Femur (tissue), 1 donor: ENCODE data around the gene DDX27.

Experiments used
- DNase-seq: peaks from one replicate; pipeline ENCODE4 v3.0.0-alpha.2; 2017

Gene DDX27

GRCh38 chr20:49279677-49280462 is 60.7 kb downstream of the DDX27 start:
- no peak for DNase-seq

GRCh38 chr20:49280463-49281058 is 61.3 kb downstream of the DDX27 start:
- DNase-seq = no peak

GRCh38 chr20:49281059-49281912 is 62.1 kb downstream of the DDX27 start:
- no peak for DNase-seq

GRCh38 chr20:49281913-49282467 is 62.8 kb downstream of the DDX27 start:
- DNase-seq = no peak

- no peak for DNase-seq
Observed at GRCh38 chr20:49282584-49283171, 63.5 kb downstream of the DDX27 start.

GRCh38 chr20:49283176-49283702 is 64.0 kb downstream of the DDX27 start:
- no peak for DNase-seq

- no peak for DNase-seq
Observed at GRCh38 chr20:49283703-49284625, 64.7 kb downstream of the DDX27 start.

- no peak for DNase-seq
Observed at GRCh38 chr20:49284818-49285217, 65.6 kb downstream of the DDX27 start.

GRCh38 chr20:49285233-49285668 is 66.0 kb downstream of the DDX27 start:
- DNase-seq = no peak

GRCh38 chr20:49285813-49286494 is 66.7 kb downstream of the DDX27 start:
- no peak for DNase-seq

- DNase-seq = no peak
Observed at GRCh38 chr20:49286689-49287551, 67.7 kb downstream of the DDX27 start.

GRCh38 chr20:49287555-49288249 is 68.5 kb downstream of the DDX27 start:
- no peak for DNase-seq

GRCh38 chr20:49288250-49288751 is 69.1 kb downstream of the DDX27 start:
- DNase-seq = no peak

GRCh38 chr20:49288784-49289696 is 69.8 kb downstream of the DDX27 start:
- no peak for DNase-seq

- no peak for DNase-seq
Observed at GRCh38 chr20:49290608-49291191, 71.5 kb downstream of the DDX27 start.

- DNase-seq = no peak
Observed at GRCh38 chr20:49291200-49291599, 72.0 kb downstream of the DDX27 start.

- no peak for DNase-seq
Observed at GRCh38 chr20:49292010-49292409, 72.8 kb downstream of the DDX27 start.
